HEK293 (cell line): ENCODE measurements around the gene C5orf34.
"Not testable (repeated sequence)": the region's sequence is repeated elsewhere in the genome, so short reads cannot be mapped to it uniquely, and the experiment has no call there.

ENCODE experiments used
- CTCF ChIA-PET: fragments of 350-600 bp; formaldehyde crosslinking; extraction: SDS; loops from one replicate; lab custom pipeline; 2021; ENCODE audit warnings: antibody characterized with exemption; lab: Yijun Ruan, JAX
- POLR2A ChIA-PET: fragments of 300-600 bp; formaldehyde crosslinking; extraction: SDS; loops from one replicate; lab custom pipeline; 2020; ENCODE audit warnings: antibody characterized with exemption, inconsistent platforms; lab: Yijun Ruan, JAX
- H3K27ac ChIP-seq: fragments of 200-500 bp; sonication (Bioruptor generic); 2 replicates; pipeline ENCODE4 v1.5.1; 2014; ENCODE audit warnings: low read depth, low read length, control low read depth, inconsistent platforms; ENCODE audit errors: extremely low read depth
- H3K36me3 ChIP-seq, 2 experiments: fragments of 200-500 bp in 1 of 2; sonication (Bioruptor generic) in 1 of 2; 1 replicate in 1 of 2; 2 replicates in 1 of 2; pipeline ENCODE4 v1.5.1; 2014 to 2017; ENCODE audit warnings: inconsistent platforms in 2 of 2, low read length in 2 of 2; ENCODE audit not compliant: control insufficient read depth in 2 of 2, insufficient read depth in 1 of 2
- H3K4me1 ChIP-seq: fragments of 200-500 bp; sonication (Bioruptor generic); 2 replicates; pipeline ENCODE4 v1.5.1; 2014; ENCODE audit warnings: mild to moderate bottlenecking, low read length, inconsistent platforms; ENCODE audit not compliant: control insufficient read depth, insufficient read depth
- H3K4me3 ChIP-seq: 2 replicates; pipeline ENCODE4 v1.5.1; 2011; ENCODE audit warnings: low read depth, mild to moderate bottlenecking, control low read depth, low read length, moderate library complexity
- H3K9me3 ChIP-seq: fragments of 200-500 bp; sonication (Bioruptor generic); 2 replicates; pipeline ENCODE4 v1.5.1; 2014; ENCODE audit warnings: low read depth, low read length, inconsistent platforms; ENCODE audit not compliant: control insufficient read depth, insufficient read depth
- FEZF1 ChIP-seq: fragments of 450-650 bp; formaldehyde crosslinking; IDR thresholded peaks from 2 replicates; pipeline ENCODE4 v1.5.1; 2016; ENCODE audit warnings: missing biosample characterization, missing genetic modification characterization
- IKZF3 ChIP-seq: fragments of 450-650 bp; IDR thresholded peaks from 2 replicates; pipeline ENCODE4 v1.5.0; 2018; ENCODE audit warnings: missing biosample characterization, mild to moderate bottlenecking, missing genetic modification characterization, moderate library complexity
- KLF9 ChIP-seq: fragments of 450-650 bp; formaldehyde crosslinking; IDR thresholded peaks from 2 replicates; pipeline ENCODE4 v1.5.1; 2016; ENCODE audit warnings: missing biosample characterization, missing genetic modification characterization, low read depth
- SETDB1 ChIP-seq: IDR thresholded peaks from one replicate; pipeline ENCODE4 v1.6.1; 2017; ENCODE audit warnings: mild to moderate bottlenecking, low read length, moderate library complexity, mixed read lengths; ENCODE audit not compliant: insufficient read length
- TSHZ1 ChIP-seq: fragments of 450-650 bp; formaldehyde crosslinking; IDR thresholded peaks from 2 replicates; pipeline ENCODE4 v1.5.1; 2016; ENCODE audit warnings: missing biosample characterization, missing genetic modification characterization, borderline replicate concordance
- WT1 ChIP-seq: fragments of 450-650 bp; formaldehyde crosslinking; IDR thresholded peaks from 2 replicates; pipeline ENCODE4 v1.5.1; 2016; ENCODE audit warnings: missing biosample characterization, missing genetic modification characterization
- YY1 ChIP-seq: fragments of 450-650 bp; formaldehyde crosslinking; IDR thresholded peaks from 2 replicates; pipeline ENCODE4 v1.5.1; 2018; ENCODE audit warnings: missing biosample characterization, missing genetic modification characterization
- YY2 ChIP-seq: fragments of 450-650 bp; formaldehyde crosslinking; IDR thresholded peaks from 2 replicates; pipeline ENCODE4 v1.5.1; 2016; ENCODE audit warnings: missing biosample characterization, missing genetic modification characterization
- ZBTB48 ChIP-seq: fragments of 450-650 bp; formaldehyde crosslinking; IDR thresholded peaks from 2 replicates; pipeline ENCODE4 v1.5.1; 2016; ENCODE audit warnings: missing biosample characterization, missing genetic modification characterization
- ZFHX2 ChIP-seq: fragments of 450-650 bp; formaldehyde crosslinking; conservative IDR thresholded peaks from 2 replicates; pipeline ENCODE4 v1.5.1; 2016; ENCODE audit warnings: missing biosample characterization, missing genetic modification characterization
- ZFP41 ChIP-seq: fragments of 450-650 bp; formaldehyde crosslinking; IDR thresholded peaks from 2 replicates; pipeline ENCODE4 v1.5.1; 2016; ENCODE audit warnings: missing biosample characterization, missing genetic modification characterization, borderline replicate concordance
- ZNF394 ChIP-seq: fragments of 450-650 bp; formaldehyde crosslinking; IDR thresholded peaks from 2 replicates; pipeline ENCODE4 v1.5.1; 2016; ENCODE audit warnings: missing biosample characterization, missing genetic modification characterization, mild to moderate bottlenecking, moderate library complexity, borderline replicate concordance
- ZNF48 ChIP-seq: fragments of 450-650 bp; formaldehyde crosslinking; IDR thresholded peaks from 2 replicates; pipeline ENCODE4 v1.5.1; 2016; ENCODE audit warnings: missing biosample characterization, missing genetic modification characterization
- ZNF510 ChIP-seq: fragments of 450-650 bp; formaldehyde crosslinking; IDR thresholded peaks from 2 replicates; pipeline ENCODE4 v1.5.1; 2018; ENCODE audit warnings: mild to moderate bottlenecking, missing genetic modification characterization, missing biosample characterization; ENCODE audit not compliant: insufficient replicate concordance
- ZNF571 ChIP-seq: fragments of 450-650 bp; formaldehyde crosslinking; IDR thresholded peaks from 2 replicates; pipeline ENCODE4 v1.5.0; 2017; ENCODE audit warnings: missing biosample characterization, missing genetic modification characterization
- ZNF621 ChIP-seq: fragments of 450-650 bp; formaldehyde crosslinking; IDR thresholded peaks from 2 replicates; pipeline ENCODE4 v1.5.1; 2017; ENCODE audit warnings: missing biosample characterization, missing genetic modification characterization
- ZNF624 ChIP-seq: fragments of 450-650 bp; formaldehyde crosslinking; IDR thresholded peaks from 2 replicates; pipeline ENCODE4 v1.5.1; 2017; ENCODE audit warnings: missing biosample characterization, missing genetic modification characterization
- ZNF785 ChIP-seq: fragments of 450-650 bp; formaldehyde crosslinking; IDR thresholded peaks from 2 replicates; pipeline ENCODE4 v1.5.1; 2016; ENCODE audit warnings: missing biosample characterization, missing genetic modification characterization
- ZNF791 ChIP-seq: fragments of 450-650 bp; formaldehyde crosslinking; IDR thresholded peaks from 2 replicates; pipeline ENCODE4 v1.5.1; 2016; ENCODE audit warnings: missing biosample characterization, missing genetic modification characterization
- ZNF843 ChIP-seq: fragments of 450-650 bp; formaldehyde crosslinking; IDR thresholded peaks from 2 replicates; pipeline ENCODE4 v1.5.1; 2016; ENCODE audit warnings: missing biosample characterization, missing genetic modification characterization
- ZSCAN23 ChIP-seq: fragments of 450-650 bp; formaldehyde crosslinking; IDR thresholded peaks from 2 replicates; pipeline ENCODE4 v1.5.1; 2016; ENCODE audit warnings: missing biosample characterization, missing genetic modification characterization
- ZXDB ChIP-seq: fragments of 450-650 bp; formaldehyde crosslinking; IDR thresholded peaks from 2 replicates; pipeline ENCODE4 v1.5.1; 2016; ENCODE audit warnings: missing biosample characterization, missing genetic modification characterization
- TF ChIP-seq, protein P1 (sequence below): fragments of 450-650 bp; formaldehyde crosslinking; IDR thresholded peaks from 2 replicates; pipeline ENCODE4 v1.5.1; 2016; ENCODE audit warnings: missing biosample characterization, missing genetic modification characterization
- TF ChIP-seq, protein P2 (sequence below): fragments of 450-650 bp; formaldehyde crosslinking; IDR thresholded peaks from 2 replicates; pipeline ENCODE4 v1.5.1; 2016; ENCODE audit warnings: missing biosample characterization, missing genetic modification characterization

Gene C5orf34

GRCh38 chr5:43467100-43467499, 47.8 kb downstream of the C5orf34 start:
- H3K36me3 ChIP-seq: no peaks in the 10 kb centered on the region
- H3K4me1 ChIP-seq: no peaks in the 10 kb centered on the region
- no peak for TF ChIP-seq FEZF1 (tag by site-specific recombination)
- TF ChIP-seq ZNF791 (tag by site-specific recombination): no peak
- no peak for TF ChIP-seq ZNF48 (tag by site-specific recombination)
- TF ChIP-seq ZSCAN23 (tag by site-specific recombination): no peak
- TF ChIP-seq SETDB1: peak; percentile 22
- TF ChIP-seq YY1 (tag by site-specific recombination): no peak
- TF ChIP-seq ZNF621 (tag by site-specific recombination): no peak
- H3K9me3 ChIP-seq: no peaks in the 10 kb centered on the region
- ChIA-PET CTCF (interaction anchor here (1.4 to 4.3 kb wide), 2 partner anchors 17 to 45 kb away, joined by 3 to 21 read pairs; partner anchors contain the start of gene TMEM267), POLR2A (interaction anchor here (1.5 kb wide), 2 partner anchors 17 to 346 kb away, joined by 3 to 6 read pairs; partner anchors contain the start of genes TMEM267 and ZNF131)
- H3K4me3 ChIP-seq: no peak overlapping the region
- no peak overlapping the region for H3K27ac ChIP-seq

- POLR2A ChIA-PET, H3K36me3 ChIP-seq: not testable (repeated sequence)
- CTCF ChIA-PET: interaction anchor here (0.6 kb wide), 1 partner anchor 68 kb away, joined by 5 read pairs; no protein-coding TSS in a partner anchor
These were observed 49.5 kb downstream of the C5orf34 start for GRCh38 chr5:43465455-43465854.

DNA sequence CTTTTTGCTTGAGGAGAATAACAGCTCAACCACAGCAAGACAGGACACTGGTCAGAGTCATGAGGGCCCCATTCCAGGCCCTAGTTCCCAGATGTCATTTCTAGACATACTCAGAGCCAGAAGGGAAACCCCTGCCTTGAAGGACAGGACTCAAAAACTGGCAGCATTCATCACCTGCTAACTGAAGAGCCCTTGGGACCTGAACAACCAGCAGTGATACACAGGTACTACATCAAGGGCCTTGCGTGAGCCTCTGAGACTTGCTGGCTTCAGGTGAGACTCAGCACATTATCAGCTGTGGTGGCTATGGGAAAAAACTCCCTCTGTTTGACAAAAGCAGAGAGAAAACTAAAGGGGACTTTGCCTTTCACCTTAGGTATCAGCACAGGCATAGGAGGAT, 53.9 kb downstream of the C5orf34 start:
- Histone ChIP-seq H3K36me3 (peaks cover 0 to 3% of the 10 kb centered on the region in 2 experiments; a peak in 2 of 3 replicates), H3K9me3 (no peaks in the 10 kb centered on the region), H3K27ac (no peak overlapping the region), H3K4me1 (no peaks in the 10 kb centered on the region), H3K4me3 (no peak overlapping the region)
- POLR2A ChIA-PET: no interaction called here
- TF ChIP-seq, protein P1, sequence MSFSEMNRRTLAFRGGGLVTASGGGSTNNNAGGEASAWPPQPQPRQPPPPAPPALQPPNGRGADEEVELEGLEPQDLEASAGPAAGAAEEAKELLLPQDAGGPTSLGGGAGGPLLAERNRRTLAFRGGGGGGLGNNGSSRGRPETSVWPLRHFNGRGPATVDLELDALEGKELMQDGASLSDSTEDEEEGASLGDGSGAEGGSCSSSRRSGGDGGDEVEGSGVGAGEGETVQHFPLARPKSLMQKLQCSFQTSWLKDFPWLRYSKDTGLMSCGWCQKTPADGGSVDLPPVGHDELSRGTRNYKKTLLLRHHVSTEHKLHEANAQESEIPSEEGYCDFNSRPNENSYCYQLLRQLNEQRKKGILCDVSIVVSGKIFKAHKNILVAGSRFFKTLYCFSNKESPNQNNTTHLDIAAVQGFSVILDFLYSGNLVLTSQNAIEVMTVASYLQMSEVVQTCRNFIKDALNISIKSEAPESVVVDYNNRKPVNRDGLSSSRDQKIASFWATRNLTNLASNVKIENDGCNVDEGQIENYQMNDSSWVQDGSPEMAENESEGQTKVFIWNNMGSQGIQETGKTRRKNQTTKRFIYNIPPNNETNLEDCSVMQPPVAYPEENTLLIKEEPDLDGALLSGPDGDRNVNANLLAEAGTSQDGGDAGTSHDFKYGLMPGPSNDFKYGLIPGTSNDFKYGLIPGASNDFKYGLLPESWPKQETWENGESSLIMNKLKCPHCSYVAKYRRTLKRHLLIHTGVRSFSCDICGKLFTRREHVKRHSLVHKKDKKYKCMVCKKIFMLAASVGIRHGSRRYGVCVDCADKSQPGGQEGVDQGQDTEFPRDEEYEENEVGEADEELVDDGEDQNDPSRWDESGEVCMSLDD (tag by site-specific recombination): no peak
- TF ChIP-seq ZNF843 (tag by site-specific recombination): no peak
- no peak for TF ChIP-seq ZFP41 (tag by site-specific recombination)
- TF ChIP-seq ZNF785 (tag by site-specific recombination): no peak
- TF ChIP-seq ZNF510 (tag by site-specific recombination): no peak
- TF ChIP-seq ZNF624 (tag by site-specific recombination): no peak
- no peak for TF ChIP-seq ZNF394 (tag by site-specific recombination)
- TF ChIP-seq ZNF571 (tag by site-specific recombination): no peak
- no peak for TF ChIP-seq ZFHX2
- TF ChIP-seq YY2 (tag by site-specific recombination): no peak
- no peak for TF ChIP-seq TSHZ1 (tag by site-specific recombination)
- no peak for TF ChIP-seq WT1 (tag by site-specific recombination)
- no peak for TF ChIP-seq ZBTB48 (tag by site-specific recombination)
- TF ChIP-seq IKZF3 (tag by site-specific recombination): no peak
- TF ChIP-seq ZXDB (tag by site-specific recombination): no peak
- TF ChIP-seq, protein P2, sequence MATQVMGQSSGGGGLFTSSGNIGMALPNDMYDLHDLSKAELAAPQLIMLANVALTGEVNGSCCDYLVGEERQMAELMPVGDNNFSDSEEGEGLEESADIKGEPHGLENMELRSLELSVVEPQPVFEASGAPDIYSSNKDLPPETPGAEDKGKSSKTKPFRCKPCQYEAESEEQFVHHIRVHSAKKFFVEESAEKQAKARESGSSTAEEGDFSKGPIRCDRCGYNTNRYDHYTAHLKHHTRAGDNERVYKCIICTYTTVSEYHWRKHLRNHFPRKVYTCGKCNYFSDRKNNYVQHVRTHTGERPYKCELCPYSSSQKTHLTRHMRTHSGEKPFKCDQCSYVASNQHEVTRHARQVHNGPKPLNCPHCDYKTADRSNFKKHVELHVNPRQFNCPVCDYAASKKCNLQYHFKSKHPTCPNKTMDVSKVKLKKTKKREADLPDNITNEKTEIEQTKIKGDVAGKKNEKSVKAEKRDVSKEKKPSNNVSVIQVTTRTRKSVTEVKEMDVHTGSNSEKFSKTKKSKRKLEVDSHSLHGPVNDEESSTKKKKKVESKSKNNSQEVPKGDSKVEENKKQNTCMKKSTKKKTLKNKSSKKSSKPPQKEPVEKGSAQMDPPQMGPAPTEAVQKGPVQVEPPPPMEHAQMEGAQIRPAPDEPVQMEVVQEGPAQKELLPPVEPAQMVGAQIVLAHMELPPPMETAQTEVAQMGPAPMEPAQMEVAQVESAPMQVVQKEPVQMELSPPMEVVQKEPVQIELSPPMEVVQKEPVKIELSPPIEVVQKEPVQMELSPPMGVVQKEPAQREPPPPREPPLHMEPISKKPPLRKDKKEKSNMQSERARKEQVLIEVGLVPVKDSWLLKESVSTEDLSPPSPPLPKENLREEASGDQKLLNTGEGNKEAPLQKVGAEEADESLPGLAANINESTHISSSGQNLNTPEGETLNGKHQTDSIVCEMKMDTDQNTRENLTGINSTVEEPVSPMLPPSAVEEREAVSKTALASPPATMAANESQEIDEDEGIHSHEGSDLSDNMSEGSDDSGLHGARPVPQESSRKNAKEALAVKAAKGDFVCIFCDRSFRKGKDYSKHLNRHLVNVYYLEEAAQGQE: no peak
- no peak for TF ChIP-seq KLF9 (tag by site-specific recombination)
- CTCF ChIA-PET: no interaction called here

More at GRCh38 chr5:43465455-43465854, 49.5 kb downstream of the C5orf34 start:
- not testable (repeated sequence) for H3K27ac ChIP-seq, H3K4me3 ChIP-seq, H3K4me1 ChIP-seq, H3K9me3 ChIP-seq
